SK-N-DZ (cell line): ENCODE results near the gene WLS.
A peak's percentile ranks its signal among the peaks of the same experiment; 100 is the strongest.
"Not testable (repeated sequence)": the region's sequence is repeated elsewhere in the genome, so short reads cannot be mapped to it uniquely, and the experiment has no call there.

ENCODE experiments used
- DNase-seq: peaks from one replicate; pipeline ENCODE4 v3.0.0-alpha.2; 2015; ENCODE audit warnings: low spot score

The WLS gene

GRCh38 chr1:68201546-68202238, 30.6 kb downstream of the WLS start:
- no peak for DNase-seq

- DNase-seq = no peak
These were observed 32.7 kb downstream of the WLS start for GRCh38 chr1:68199603-68200002.

- DNase-seq = no peak
These were observed 33.6 kb downstream of the WLS start for GRCh38 chr1:68198752-68199151.

- DNase-seq = no peak
These were observed 34.4 kb downstream of the WLS start for GRCh38 chr1:68197891-68198290.

- DNase-seq = no peak
These were observed 34.9 kb downstream of the WLS start for GRCh38 chr1:68197461-68197860.

GRCh38 chr1:68196676-68197075, 35.6 kb downstream of the WLS start:
- no peak for DNase-seq

- no peak for DNase-seq
These were observed 40.6 kb downstream of the WLS start for GRCh38 chr1:68191717-68192116.

- no peak for DNase-seq
These were observed 43.5 kb downstream of the WLS start for GRCh38 chr1:68188644-68189340.

- DNase-seq = no peak
These were observed 44.2 kb downstream of the WLS start for GRCh38 chr1:68188060-68188538.

- DNase-seq = no peak
These were observed 46.6 kb downstream of the WLS start for GRCh38 chr1:68185743-68186142.

GRCh38 chr1:68183895-68184294, 48.4 kb downstream of the WLS start:
- DNase-seq = no peak

GRCh38 chr1:68181165-68181556, 51.2 kb downstream of the WLS start:
- no peak for DNase-seq

GRCh38 chr1:68180441-68181164, 51.7 kb downstream of the WLS start:
- DNase-seq = no peak

- DNase-seq = no peak
These were observed 53.4 kb downstream of the WLS start for GRCh38 chr1:68178821-68179490.

GRCh38 chr1:68175621-68176398, 56.5 kb downstream of the WLS start:
- peak; percentile 32 for DNase-seq

GRCh38 chr1:68174738-68175113, 57.6 kb downstream of the WLS start:
- DNase-seq = no peak

- DNase-seq = no peak
These were observed 58.2 kb downstream of the WLS start for GRCh38 chr1:68173936-68174737.

- no peak for DNase-seq
These were observed 58.9 kb downstream of the WLS start for GRCh38 chr1:68173283-68173935.

- not testable (repeated sequence) for DNase-seq
These were observed 60.5 kb downstream of the WLS start for GRCh38 chr1:68171795-68172194.
